Common myeloid progenitor, CD34-positive (primary cell): Measurements from ENCODE around the gene PRR22.

Experiments
- CTCF ChIA-PET: fragments of 350-600 bp; sonication (Branson Sonifier 250); formaldehyde crosslinking; loops from one replicate; lab custom pipeline; 2021; ENCODE audit warnings: antibody characterized with exemption; lab: Charles Lee
- POLR2A ChIA-PET: fragments of 350-600 bp; sonication (Branson Sonifier 250); formaldehyde crosslinking; loops from one replicate; lab custom pipeline; 2021; ENCODE audit warnings: antibody characterized with exemption; lab: Charles Lee
- DNase-seq, 3 donors: peaks; one replicate each; pipeline versions ENCODE4 v3.0.0 to v3.0.0-alpha.2; 2013
- H3K27ac ChIP-seq, 2 experiments: 1 replicate in 1 of 2; 2 replicates in 1 of 2; pipeline ENCODE4 v1.7.0; 2013; ENCODE audit warnings: inconsistent platforms in 2 of 2, low read length in 2 of 2, mild to moderate bottlenecking in 2 of 2, low read depth in 1 of 2, moderate library complexity in 1 of 2; ENCODE audit not compliant: severe bottlenecking in 2 of 2, insufficient read depth in 1 of 2, poor library complexity in 1 of 2
- H3K27me3 ChIP-seq, 5 experiments: replicated peaks in 2 of 5; 1 replicate in 3 of 5; 2 replicates in 2 of 5; pipeline versions ENCODE4 v1.6.1 to v1.7.0; 2013; ENCODE audit warnings: low read length in 4 of 5, mild to moderate bottlenecking in 2 of 5, moderate library complexity in 2 of 5, inconsistent platforms in 1 of 5; ENCODE audit not compliant: insufficient read depth in 5 of 5, control insufficient read depth in 4 of 5
- H3K36me3 ChIP-seq, 4 experiments: 1 replicate in 2 of 4; 2 replicates in 2 of 4; pipeline versions ENCODE4 v1.6.1 to v1.7.0; 2013; ENCODE audit warnings: low read length in 3 of 4, control low read depth in 1 of 4, mild to moderate bottlenecking in 1 of 4; ENCODE audit not compliant: control insufficient read depth in 4 of 4, insufficient read depth in 4 of 4
- H3K4me1 ChIP-seq, 4 experiments: 1 replicate in 3 of 4; 2 replicates in 1 of 4; pipeline versions ENCODE4 v1.6.1 to v1.7.1; 2013; ENCODE audit warnings: low read length in 3 of 4, mild to moderate bottlenecking in 3 of 4, control low read depth in 1 of 4, inconsistent platforms in 1 of 4, moderate library complexity in 1 of 4; ENCODE audit not compliant: control insufficient read depth in 4 of 4, insufficient read depth in 4 of 4; ENCODE audit errors: control extremely low read depth in 1 of 4
- H3K4me3 ChIP-seq, 7 experiments: 1 replicate in 4 of 7; 2 replicates in 3 of 7; pipeline versions ENCODE4 v1.5.1 to v1.7.0; 2013; ENCODE audit warnings: mild to moderate bottlenecking in 7 of 7, low read length in 6 of 7, moderate library complexity in 6 of 7, inconsistent platforms in 2 of 7, low read depth in 2 of 7, control low read depth in 1 of 7; ENCODE audit not compliant: insufficient read depth in 4 of 7, control insufficient read depth in 1 of 7; ENCODE audit errors: extremely low read depth in 1 of 7
- H3K9me3 ChIP-seq, 5 experiments: 1 replicate in 4 of 5; 2 replicates in 1 of 5; pipeline versions ENCODE4 v1.6.1 to v1.7.1; 2013; ENCODE audit warnings: low read length in 4 of 5, mild to moderate bottlenecking in 2 of 5, inconsistent platforms in 1 of 5, low read depth in 1 of 5, moderate library complexity in 1 of 5; ENCODE audit not compliant: control insufficient read depth in 4 of 5, insufficient read depth in 2 of 5; ENCODE audit errors: control extremely low read depth in 1 of 5
- WGBS: methylation state at CpG from one replicate; pipeline ENCODE4 v1.1.5; 2013; ENCODE audit not compliant: insufficient coverage; 5-methylcytosine and 5-hydroxymethylcytosine counted together

Gene PRR22

GRCh38 chr19:5778402-5778801 is 6.1 kb downstream of the PRR22 start:
- POLR2A ChIA-PET, result no interaction called here
- CTCF ChIA-PET, result interaction anchor here (0.9 kb wide), 1 partner anchor 15 kb away, joined by 3 read pairs; no protein-coding TSS in a partner anchor
- H3K9me3 ChIP-seq, result no peaks in the 10 kb centered on the region
- no peaks in the 10 kb centered on the region for H3K27me3 ChIP-seq
- peaks cover 0 to 2% (median 0%) of the 10 kb centered on the region in 4 experiments for H3K36me3 ChIP-seq
- no peak overlapping the region for H3K4me3 ChIP-seq
- H3K27ac ChIP-seq, result no peak overlapping the region
- no peaks in the 10 kb centered on the region for H3K4me1 ChIP-seq
- 89% methylated on average over 17 of the region's 17 CpGs for WGBS
- no peak for DNase-seq

- Histone ChIP-seq H3K9me3 (no peaks in the 10 kb centered on the region), H3K4me1 (no peaks in the 10 kb centered on the region), H3K27ac (no peak overlapping the region), H3K27me3 (no peaks in the 10 kb centered on the region), H3K4me3 (no peak overlapping the region), H3K36me3 (no peaks in the 10 kb centered on the region)
- DNase-seq, result no peak
- ChIA-PET CTCF (no interaction called here), POLR2A (no interaction called here)
- WGBS, result 91% methylated on average over 12 of the region's 17 CpGs
Measured at GRCh38 chr19:5775668-5776309, 8.8 kb downstream of the PRR22 start.

- Histone ChIP-seq H3K27me3 (no peaks in the 10 kb centered on the region), H3K27ac (no peak overlapping the region), H3K4me1 (no peaks in the 10 kb centered on the region), H3K36me3 (no peaks in the 10 kb centered on the region), H3K4me3 (no peak overlapping the region), H3K9me3 (no peaks in the 10 kb centered on the region)
- ChIA-PET CTCF (interaction anchor here (1.1 kb wide), 1 partner anchor 29 kb away, joined by 3 read pairs; no protein-coding TSS in a partner anchor), POLR2A (no interaction called here)
- DNase-seq, result no peak
- WGBS, result 96% methylated on average over 5 of the region's 8 CpGs
Measured at GRCh38 chr19:5774921-5775320, 9.6 kb downstream of the PRR22 start.

- Histone ChIP-seq H3K27me3 (no peaks in the 10 kb centered on the region), H3K36me3 (no peaks in the 10 kb centered on the region), H3K9me3 (no peaks in the 10 kb centered on the region), H3K27ac (no peak overlapping the region), H3K4me3 (no peak overlapping the region), H3K4me1 (no peaks in the 10 kb centered on the region)
- ChIA-PET POLR2A (no interaction called here), CTCF (interaction anchor here (0.9 to 1.6 kb wide), 5 partner anchors 17 to 250 kb away, joined by 3 to 6 read pairs (median 4); no protein-coding TSS in a partner anchor)
- no peak for DNase-seq
- 95% methylated on average over 5 of the region's 5 CpGs for WGBS
Measured at GRCh38 chr19:5773276-5773675, 11.3 kb downstream of the PRR22 start.

GRCh38 chr19:5772416-5772815 is 12.1 kb downstream of the PRR22 start:
- POLR2A ChIA-PET, result no interaction called here
- H3K4me3 ChIP-seq, result no peak overlapping the region
- no peaks in the 10 kb centered on the region for H3K36me3 ChIP-seq
- H3K4me1 ChIP-seq, result no peaks in the 10 kb centered on the region
- 91% methylated on average over 17 of the region's 19 CpGs for WGBS
- DNase-seq, result no peak
- H3K27ac ChIP-seq, result no peak overlapping the region
- H3K9me3 ChIP-seq, result no peaks in the 10 kb centered on the region
- CTCF ChIA-PET, result interaction anchor here (0.9 to 1.2 kb wide), 2 partner anchors 21 to 31 kb away, joined by 4 to 5 read pairs; no protein-coding TSS in a partner anchor
- H3K27me3 ChIP-seq, result no peaks in the 10 kb centered on the region

GRCh38 chr19:5767949-5768348 is 16.6 kb downstream of the PRR22 start:
- no peak for DNase-seq
- Histone ChIP-seq H3K9me3 (no peaks in the 10 kb centered on the region), H3K27ac (no peak overlapping the region), H3K36me3 (no peaks in the 10 kb centered on the region), H3K27me3 (no peaks in the 10 kb centered on the region), H3K4me3 (no peak overlapping the region), H3K4me1 (peaks cover 0 to 2% (median 0%) of the 10 kb centered on the region in 4 experiments)
- 95% methylated on average over 6 of the region's 10 CpGs for WGBS
- POLR2A ChIA-PET, result no interaction called here
- CTCF ChIA-PET, result interaction anchor here (0.6 kb wide), 1 partner anchor 342 kb away, joined by 3 read pairs; no protein-coding TSS in a partner anchor

- H3K9me3 ChIP-seq, result no peaks in the 10 kb centered on the region
- POLR2A ChIA-PET, result no interaction called here
- no peak for DNase-seq
- 98% methylated on average over 3 of the region's 3 CpGs for WGBS
- H3K27me3 ChIP-seq, result no peaks in the 10 kb centered on the region
- no peak overlapping the region for H3K27ac ChIP-seq
- H3K4me1 ChIP-seq, result peaks cover 0 to 2% (median 0%) of the 10 kb centered on the region in 4 experiments
- H3K36me3 ChIP-seq, result no peaks in the 10 kb centered on the region
- CTCF ChIA-PET, result no interaction called here
- H3K4me3 ChIP-seq, result no peak overlapping the region
Measured at GRCh38 chr19:5765220-5765619, 19.3 kb downstream of the PRR22 start.
